Natural killer cell treated with Interleukin-12 subunit alpha and Interleukin-12 subunit beta and Interleukin-15 and Interleukin-18, amount 100 ng/mL, for 72 hours (primary cell): ENCODE results near the gene MBOAT1. TPM values are rescaled to one million over a fixed set of nuclear protein-coding genes. Genes with fewer than 3 reads are reported as not detected.

ENCODE experiments used
- ATAC-seq, 2 donors: fragments of 150-1000 bp; cut with Tn5 transposase in 1 of 2; sonication (Bioruptor Pico), chemical (Tn5 transposase) in 1 of 2; 2 replicates each; pipeline ENCODE4 v1.10.0; 2021
- DNase-seq: peaks from one replicate; pipeline ENCODE4 v3.0.0; 2022; ENCODE audit warnings: low spot score
- H3K27ac Mint-ChIP-seq, 2 donors: 1 replicate in 1 of 2; 2 replicates in 1 of 2; pipeline ENCODE4 v1.8.0; 2022; ENCODE audit warnings: mixed read lengths in 2 of 2, mild to moderate bottlenecking in 1 of 2, moderate library complexity in 1 of 2
- H3K27me3 Mint-ChIP-seq, 2 donors: 1 replicate in 1 of 2; 2 replicates in 1 of 2; pipeline ENCODE4 v1.8.0; 2022; ENCODE audit warnings: mixed read lengths in 2 of 2
- H3K36me3 Mint-ChIP-seq: one replicate; pipeline ENCODE4 v1.8.0; 2022; ENCODE audit warnings: mixed read lengths
- H3K4me1 Mint-ChIP-seq, 2 donors: 1 replicate in 1 of 2; 2 replicates in 1 of 2; pipeline ENCODE4 v1.8.0; 2022; ENCODE audit warnings: low read depth in 2 of 2, mixed read lengths in 2 of 2, mild to moderate bottlenecking in 1 of 2
- H3K4me3 Mint-ChIP-seq: one replicate; pipeline ENCODE4 v1.8.0; 2022; ENCODE audit warnings: mixed read lengths
- H3K9me3 Mint-ChIP-seq: 2 replicates; pipeline ENCODE4 v1.8.0; 2022; ENCODE audit warnings: mixed read lengths
- total RNA-seq, 2 donors: library from RNA; stranded (reverse); gene quantifications; one replicate each; pipeline ENCODE4 v1.2.3, GENCODE V29; 2022

Gene MBOAT1
- total RNA-seq, 2 donors from 2014 or later, result 1.9 to 4.7 TPM

DNA sequence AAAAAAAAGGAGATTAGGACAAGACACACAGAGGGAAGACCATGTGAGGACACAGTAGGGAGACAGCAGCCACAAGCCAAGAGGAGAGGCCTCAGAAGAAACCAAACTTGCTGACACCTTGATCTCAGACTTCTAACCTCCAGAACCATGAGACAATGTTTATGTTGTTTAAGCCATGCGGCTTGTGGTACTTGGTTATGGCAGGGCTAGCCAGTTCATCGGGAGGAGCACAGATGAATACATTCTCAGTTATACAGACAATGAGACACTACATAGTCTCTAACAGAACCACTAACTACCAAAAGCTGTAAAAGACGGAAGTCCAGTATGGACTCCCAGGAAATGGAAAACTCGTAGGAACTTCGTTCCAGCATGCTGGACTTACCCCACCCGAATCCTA, 116.8 kb downstream of the MBOAT1 start:
- no peaks in the 10 kb centered on the region for H3K27me3 Mint-ChIP-seq
- DNase-seq (no peak), ATAC-seq (no peak)
- no peaks in the 10 kb centered on the region for H3K9me3 Mint-ChIP-seq
- no peak overlapping the region for H3K4me3 Mint-ChIP-seq
- no peak overlapping the region for H3K27ac Mint-ChIP-seq
- no peaks in the 10 kb centered on the region for H3K4me1 Mint-ChIP-seq
- no peaks in the 10 kb centered on the region for H3K36me3 Mint-ChIP-seq

DNA sequence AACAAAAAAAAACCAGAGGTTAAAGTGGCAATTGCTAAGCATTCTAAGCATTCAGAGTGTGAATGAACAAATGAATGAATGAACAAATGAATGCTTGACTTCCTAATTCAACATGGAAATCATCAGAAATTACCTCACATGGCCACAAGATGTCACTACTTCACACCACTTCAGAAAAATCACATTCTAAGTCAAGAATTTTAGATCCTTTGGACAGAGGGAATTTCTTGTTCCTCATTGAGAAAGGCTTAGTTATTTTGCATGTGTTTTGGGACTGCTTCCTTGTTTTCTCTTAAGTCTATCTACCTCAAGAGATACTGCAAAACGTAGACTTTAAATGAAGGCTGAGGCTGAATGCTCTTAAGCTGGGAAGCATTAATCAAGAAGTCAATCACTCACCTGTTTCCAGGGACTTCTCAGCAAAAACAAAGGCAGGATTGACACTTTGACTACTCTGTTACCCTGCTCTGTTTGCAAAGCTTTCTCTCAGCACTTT, 120.2 kb downstream of the MBOAT1 start:
- DNase-seq (no peak), ATAC-seq (no peak)
- Mint-ChIP-seq H3K4me1 (no peaks in the 10 kb centered on the region), H3K27ac (no peak overlapping the region), H3K4me3 (no peak overlapping the region), H3K27me3 (peaks cover 0 to 6% of the 10 kb centered on the region in 2 donors), H3K9me3 (no peaks in the 10 kb centered on the region), H3K36me3 (no peaks in the 10 kb centered on the region)

GRCh38 chr6:20086992-20087391, 125.3 kb downstream of the MBOAT1 start:
- ATAC-seq, result no peak
- Mint-ChIP-seq H3K4me3 (no peak overlapping the region), H3K27ac (no peak overlapping the region), H3K9me3 (no peaks in the 10 kb centered on the region), H3K4me1 (no peaks in the 10 kb centered on the region), H3K36me3 (no peaks in the 10 kb centered on the region), H3K27me3 (peaks cover 0 to 12% of the 10 kb centered on the region in 2 donors)
- no peak for DNase-seq

- Mint-ChIP-seq H3K36me3 (no peaks in the 10 kb centered on the region), H3K9me3 (no peaks in the 10 kb centered on the region), H3K4me1 (no peaks in the 10 kb centered on the region), H3K27ac (no peak overlapping the region), H3K4me3 (no peak overlapping the region), H3K27me3 (peaks cover 0 to 12% of the 10 kb centered on the region in 2 donors)
- DNase-seq, result no peak
- ATAC-seq, result no peak
Measured at GRCh38 chr6:20085817-20086216, 126.5 kb downstream of the MBOAT1 start.

DNA sequence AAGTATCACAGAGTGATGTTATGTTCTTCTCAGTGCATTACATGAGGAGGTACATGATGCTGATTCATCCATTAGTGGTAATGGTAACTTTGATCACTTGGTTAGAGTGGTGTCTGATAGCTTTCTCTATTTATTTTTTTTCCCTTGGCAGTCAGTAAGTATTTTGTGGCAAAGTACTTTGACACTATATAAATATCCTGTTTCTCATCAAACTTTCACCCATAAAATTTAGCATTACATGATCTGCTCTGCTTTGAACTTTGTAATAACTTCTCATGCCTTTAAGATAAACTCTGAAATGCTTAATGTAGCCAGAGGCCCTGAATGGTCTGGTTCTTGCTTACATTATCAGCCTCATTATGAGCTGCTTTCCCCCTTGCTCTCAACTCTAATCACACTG, 127.9 kb downstream of the MBOAT1 start:
- Mint-ChIP-seq H3K9me3 (peaks cover 3% of the 10 kb centered on the region), H3K27ac (no peak overlapping the region), H3K36me3 (peaks cover 4% of the 10 kb centered on the region), H3K4me3 (no peak overlapping the region), H3K27me3 (peaks cover 3 to 15% of the 10 kb centered on the region in 2 donors), H3K4me1 (no peaks in the 10 kb centered on the region)
- DNase-seq (no peak), ATAC-seq (no peak)

DNA sequence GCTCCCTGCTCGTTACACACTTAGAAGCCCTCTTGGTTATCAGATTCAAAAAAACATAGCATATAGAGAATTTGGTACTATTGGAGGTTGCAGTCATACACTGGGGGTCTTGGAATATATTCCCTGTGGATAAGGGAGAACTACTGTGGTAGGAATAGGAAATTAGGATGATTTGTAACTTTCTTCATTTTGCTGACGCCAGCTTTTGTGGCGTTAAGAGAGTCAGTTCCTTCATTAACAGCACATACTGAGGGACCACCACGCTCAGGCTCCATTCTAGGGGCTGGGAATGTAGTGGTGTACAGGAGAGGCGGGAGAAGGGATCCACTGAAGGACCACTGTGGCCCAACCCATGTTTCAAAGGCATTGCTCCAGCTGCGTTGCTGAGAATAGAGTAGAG, 140.3 kb downstream of the MBOAT1 start:
- DNase-seq (no peak), ATAC-seq (no peak)
- H3K4me1 Mint-ChIP-seq, result no peaks in the 10 kb centered on the region
- H3K36me3 Mint-ChIP-seq, result peaks cover 17% of the 10 kb centered on the region
- peaks cover 26 to 33% of the 10 kb centered on the region in 2 donors for H3K27me3 Mint-ChIP-seq
- H3K9me3 Mint-ChIP-seq, result peaks cover 7% of the 10 kb centered on the region
- no peak overlapping the region for H3K4me3 Mint-ChIP-seq
- no peak overlapping the region for H3K27ac Mint-ChIP-seq

DNA sequence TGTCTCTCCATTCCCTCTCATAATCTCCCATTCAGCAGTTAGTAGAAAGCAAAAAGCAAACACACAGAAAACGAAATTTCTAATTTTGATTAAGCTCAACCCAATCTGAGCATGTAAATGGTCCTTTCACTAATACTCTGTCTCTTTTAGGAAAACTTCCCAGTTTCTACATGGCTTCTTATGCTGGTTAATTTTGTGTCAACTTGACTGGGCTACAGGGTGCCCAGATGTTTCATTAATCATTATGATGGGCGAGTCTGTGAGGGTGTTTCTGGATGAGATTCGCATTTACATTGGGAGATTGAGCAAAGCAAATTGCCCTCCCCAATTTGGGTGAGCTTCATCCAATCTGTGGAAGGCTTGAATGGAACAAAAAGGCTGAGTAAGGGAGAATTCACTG, 142.2 kb downstream of the MBOAT1 start:
- Mint-ChIP-seq H3K4me1 (no peaks in the 10 kb centered on the region), H3K4me3 (no peak overlapping the region), H3K9me3 (no peaks in the 10 kb centered on the region), H3K36me3 (no peaks in the 10 kb centered on the region), H3K27me3 (peaks cover 12 to 20% of the 10 kb centered on the region in 2 donors), H3K27ac (no peak overlapping the region)
- ATAC-seq, result no peak
- DNase-seq, result no peak

DNA sequence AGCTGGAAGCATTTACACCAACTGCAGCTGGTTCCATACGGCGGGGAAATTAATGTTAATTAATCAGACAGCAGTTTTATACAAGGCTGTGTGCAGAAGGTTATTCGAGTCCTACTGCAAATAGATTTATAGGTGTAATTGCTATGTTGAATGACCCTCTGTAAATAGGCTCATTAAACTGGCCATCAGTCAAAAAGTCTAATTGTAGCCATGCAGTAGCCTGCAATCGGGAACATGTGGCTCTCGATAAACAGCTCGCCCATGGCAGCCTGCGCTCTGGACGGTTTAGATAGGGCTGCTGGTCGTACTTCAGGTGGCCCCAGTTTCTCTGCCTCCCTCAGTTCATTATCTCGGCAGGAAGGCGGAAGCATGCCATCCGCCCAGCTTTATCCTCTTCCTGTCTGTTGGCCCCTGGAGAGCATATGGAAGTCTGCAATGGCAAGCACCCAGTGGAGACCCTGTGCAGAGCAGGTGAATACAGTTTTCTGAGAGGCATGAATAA, 143.2 kb downstream of the MBOAT1 start:
- ATAC-seq, result no peak
- H3K9me3 Mint-ChIP-seq, result no peaks in the 10 kb centered on the region

GRCh38 chr6:20068421-20068988, 143.8 kb downstream of the MBOAT1 start:
- no peak overlapping the region for H3K4me3 Mint-ChIP-seq
- no peak overlapping the region for H3K27ac Mint-ChIP-seq
- DNase-seq (no peak), ATAC-seq (no peak)
- H3K36me3 Mint-ChIP-seq, result no peaks in the 10 kb centered on the region
- no peaks in the 10 kb centered on the region for H3K9me3 Mint-ChIP-seq
- H3K4me1 Mint-ChIP-seq, result no peaks in the 10 kb centered on the region
- H3K27me3 Mint-ChIP-seq, result peaks cover 11 to 19% of the 10 kb centered on the region in 2 donors

More for the DNA sequence above, 143.2 kb downstream of the MBOAT1 start:
- H3K27me3 Mint-ChIP-seq, result peaks cover 11 to 19% of the 10 kb centered on the region in 2 donors
- H3K27ac Mint-ChIP-seq, result no peak overlapping the region
- no peak for DNase-seq
- H3K36me3 Mint-ChIP-seq, result no peaks in the 10 kb centered on the region
- no peaks in the 10 kb centered on the region for H3K4me1 Mint-ChIP-seq
- H3K4me3 Mint-ChIP-seq, result no peak overlapping the region

DNA sequence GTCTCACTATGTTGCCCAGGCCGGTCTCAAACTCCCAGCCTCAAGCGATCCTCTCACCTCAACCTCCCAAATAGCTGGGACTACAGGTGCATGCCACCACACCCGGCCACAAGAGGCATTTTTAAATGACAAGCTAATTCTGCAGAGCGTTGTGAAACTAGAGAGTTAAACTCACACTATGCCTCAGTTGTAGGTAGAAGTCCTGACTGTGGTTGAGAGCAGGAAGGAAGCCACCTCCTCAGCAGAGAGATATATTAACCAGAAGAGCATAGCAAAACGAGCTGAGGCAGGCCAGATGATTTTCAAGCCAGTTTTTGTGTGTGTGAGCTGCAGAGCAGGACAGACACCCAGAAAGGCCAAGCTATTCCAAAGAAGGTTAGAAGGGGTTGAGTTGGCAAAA, 150.3 kb downstream of the MBOAT1 start:
- Mint-ChIP-seq H3K27me3 (peaks cover 0 to under 1% of the 10 kb centered on the region in 2 donors), H3K4me1 (peaks cover 13 to 18% of the 10 kb centered on the region in 2 donors), H3K4me3 (peak overlapping the region; percentile 14), H3K27ac (peak overlapping the region in 1 of 2 donors; percentile 9), H3K36me3 (no peaks in the 10 kb centered on the region), H3K9me3 (no peaks in the 10 kb centered on the region)
- ATAC-seq (no peak), DNase-seq (no peak)

DNA sequence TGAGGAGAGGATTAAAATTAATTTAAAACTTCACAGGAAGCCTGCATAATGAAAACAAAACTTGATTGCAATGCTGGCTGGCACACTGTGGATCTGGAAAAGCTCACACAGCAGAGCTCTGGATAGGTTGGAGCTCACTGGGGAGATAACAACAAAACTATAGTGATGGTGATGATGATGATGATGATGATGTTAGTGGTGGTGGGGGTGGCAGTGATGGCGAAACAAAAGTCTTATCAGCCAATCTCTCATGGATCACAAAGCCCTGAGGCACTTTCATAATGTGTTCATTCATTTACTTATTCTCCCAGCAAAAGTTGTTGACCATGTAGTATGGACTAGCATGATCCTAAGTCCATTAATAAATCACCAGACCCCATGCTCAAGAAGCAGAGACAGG, 152.0 kb downstream of the MBOAT1 start:
- H3K9me3 Mint-ChIP-seq, result no peaks in the 10 kb centered on the region

DNA sequence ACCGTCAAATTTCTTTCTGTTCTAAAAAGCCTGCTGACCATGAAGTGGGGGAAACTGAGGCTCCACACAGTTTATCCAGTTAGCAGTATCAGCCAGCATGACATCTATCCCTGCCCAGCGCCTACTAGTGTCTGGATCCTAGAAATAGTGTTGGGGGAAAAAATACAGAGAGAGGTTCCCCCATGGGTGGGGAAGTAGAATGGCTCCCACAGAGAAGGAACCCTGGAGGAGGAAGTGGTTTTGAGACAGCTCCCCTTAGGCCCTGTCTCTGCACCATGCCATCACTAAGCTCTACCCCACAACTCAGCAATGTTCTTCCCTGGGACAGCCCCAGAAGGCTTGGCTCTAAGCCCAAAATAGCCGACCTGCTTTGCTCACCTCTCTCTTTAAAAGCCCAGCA, 153.4 kb downstream of the MBOAT1 start:
- Mint-ChIP-seq H3K36me3 (no peaks in the 10 kb centered on the region), H3K27ac (no peak overlapping the region), H3K4me3 (no peak overlapping the region), H3K4me1 (peaks cover 13 to 18% of the 10 kb centered on the region in 2 donors), H3K9me3 (no peaks in the 10 kb centered on the region), H3K27me3 (no peaks in the 10 kb centered on the region)
- ATAC-seq (no peak), DNase-seq (no peak)

More for the DNA sequence above, 152.0 kb downstream of the MBOAT1 start:
- no peak for DNase-seq
- Mint-ChIP-seq H3K27me3 (no peaks in the 10 kb centered on the region), H3K4me3 (no peak overlapping the region), H3K27ac (peak overlapping the region in 1 of 2 donors; percentile 1), H3K4me1 (peaks cover 13 to 18% of the 10 kb centered on the region in 2 donors), H3K36me3 (no peaks in the 10 kb centered on the region)
- no peak for ATAC-seq

DNA sequence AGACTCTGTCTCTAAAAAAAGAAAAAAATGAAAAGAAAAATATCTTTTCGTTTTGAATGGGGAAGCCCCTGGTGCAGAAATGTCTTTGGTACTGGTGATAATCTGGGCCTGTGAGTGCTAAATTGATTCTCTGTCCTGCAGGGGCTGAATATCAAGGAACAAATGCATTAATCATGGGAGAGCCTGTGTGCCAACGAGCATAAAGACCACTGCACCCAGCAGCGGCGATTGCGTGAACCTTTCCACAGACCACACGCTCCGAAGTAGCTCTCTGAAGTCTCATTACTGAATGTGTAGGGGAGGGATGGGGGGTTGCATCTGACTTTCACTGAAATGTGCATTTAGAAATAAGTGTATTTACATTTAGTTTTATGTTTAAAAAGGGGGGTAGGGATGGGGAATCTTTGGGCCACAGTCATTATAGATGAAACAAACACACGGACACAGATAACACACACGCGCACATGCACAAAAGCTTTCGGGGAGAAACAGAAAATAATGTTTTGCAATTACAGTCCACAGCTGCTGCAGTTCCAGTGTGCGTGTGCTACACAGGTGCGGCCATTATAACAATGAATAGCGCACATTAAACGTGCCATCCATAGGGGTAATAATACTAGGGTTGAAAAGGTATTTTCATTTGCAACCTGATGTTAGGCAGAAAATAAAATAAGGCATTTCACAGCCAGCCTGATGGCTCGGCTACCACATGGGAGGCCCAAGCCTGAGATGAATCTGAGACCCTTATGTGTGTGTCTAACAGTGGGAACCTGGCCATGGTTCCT, 154.0 kb downstream of the MBOAT1 start:
- H3K36me3 Mint-ChIP-seq, result no peaks in the 10 kb centered on the region
- H3K4me1 Mint-ChIP-seq, result peaks cover 13 to 18% of the 10 kb centered on the region in 2 donors
- no peak for DNase-seq
- H3K9me3 Mint-ChIP-seq, result no peaks in the 10 kb centered on the region
- no peak overlapping the region for H3K27ac Mint-ChIP-seq
- no peaks in the 10 kb centered on the region for H3K27me3 Mint-ChIP-seq
- no peak overlapping the region for H3K4me3 Mint-ChIP-seq
- no peak for ATAC-seq

- no peak for ATAC-seq
- Mint-ChIP-seq H3K4me1 (peaks cover 0 to 4% of the 10 kb centered on the region in 2 donors), H3K4me3 (no peak overlapping the region), H3K9me3 (no peaks in the 10 kb centered on the region), H3K36me3 (no peaks in the 10 kb centered on the region), H3K27ac (no peak overlapping the region), H3K27me3 (peaks cover 0 to 2% of the 10 kb centered on the region in 2 donors)
- DNase-seq, result no peak
Measured at GRCh38 chr6:20056350-20056992, 155.8 kb downstream of the MBOAT1 start.
